Psoas muscle (tissue), 8 donors: ENCODE data around the gene CNOT6L. TPM values are rescaled to one million over a fixed set of nuclear protein-coding genes. Genes with fewer than 3 reads are reported as not detected.

Experiments used
- ATAC-seq, 4 donors: fragments of 200-7000 bp; cut with Tn5 transposase; one replicate each; pipeline ENCODE4 v1.9.1; 2020; ENCODE audit warnings: moderate library complexity in 3 of 4, mild to moderate bottlenecking in 2 of 4
- DNase-seq, 2 donors: peaks; one replicate each; pipeline ENCODE4 v3.0.0-alpha.2; 2020
- H3K27ac ChIP-seq: fragments of 200-600 bp; one replicate; pipeline ENCODE4 v1.8.0; 2022
- H3K27me3 ChIP-seq, 3 donors: fragments of 200-600 bp in 1 of 3; one replicate each; pipeline versions ENCODE4 v1.6.1 to v1.8.0; 2013 to 2022; ENCODE audit warnings: low read length in 2 of 3, mild to moderate bottlenecking in 2 of 3, moderate library complexity in 1 of 3; ENCODE audit not compliant: insufficient read depth in 3 of 3
- H3K36me3 ChIP-seq, 2 donors: fragments of 200-600 bp in 1 of 2; one replicate each; pipeline versions ENCODE4 v1.6.1 to v1.8.0; 2013 to 2022; ENCODE audit warnings: low read depth in 1 of 2, mild to moderate bottlenecking in 1 of 2, moderate library complexity in 1 of 2; ENCODE audit not compliant: insufficient read depth in 1 of 2
- H3K4me1 ChIP-seq: fragments of 200-600 bp; one replicate; pipeline ENCODE4 v1.8.0; 2022
- H3K4me3 ChIP-seq: fragments of 200-600 bp; one replicate; pipeline ENCODE4 v1.8.0; 2022; ENCODE audit warnings: mild to moderate bottlenecking
- H3K9me3 ChIP-seq: fragments of 200-600 bp; one replicate; pipeline ENCODE4 v1.8.0; 2022
- WGBS, 3 donors: extraction: QIAGEN DNeasy Blood & Tissue Kit; methylation state at CpG; one replicate each; pipeline versions ENCODE4 v1.1.6 to v1.1.7; 2013; 5-methylcytosine and 5-hydroxymethylcytosine counted together
- intact Hi-C, 2 donors: fragments of 100-400 bp; cut with DNase I; formaldehyde crosslinking; loops; one replicate each; pipeline versions ENCODE4 v1.11.0 to v1.14.2; 2022
- polyA plus RNA-seq, 3 donors: library from polyadenylated mRNA; stranded (reverse); fragments of 200-250 nt; gene quantifications; one replicate each; pipeline ENCODE4 v1.2.3, GENCODE V29; 2013
- total RNA-seq, 4 donors: library from RNA; stranded (reverse); fragmentation: NEBNext Ultra II Directional in 2 of 4; extraction: Animal tissue kit (Norgen Biotek cat#: 25700) in 2 of 4; gene quantifications; one replicate each; pipeline versions ENCODE4 v1.2.1 to v1.2.4, GENCODE V29; 2021 to 2023
- TF ChIP-seq, protein P1 (sequence below): fragments of 200-600 bp; IDR thresholded peaks from one replicate; pipeline ENCODE4 v1.8.0; 2022; ENCODE audit warnings: antibody characterized with exemption
- donor health status: healthy with polysubstance abuse.
- donor health status: DM: no; HTN: no; CAD: no; lungs with moderate emphysema.
- donor health status: Bipolar disorder and iron deficiency.
- donor health status: healthy.
- donor health status: DM: yes; HTN: yes; CAD: no.
- donor health status: DM: no; HTN: no; CAD: no.
- donor health status: DM: no; HTN: no; CAD: no.
- donor health status: DM: yes; HTN: yes; CAD: no.

The CNOT6L gene
- total and polyA plus RNA-seq, 7 donors, result 2.6 to 23.3 (median 18.0) TPM

GRCh38 chr4:77797239-77797638 lies 21.9 kb downstream of the CNOT6L start:
- TF ChIP-seq, protein P1, sequence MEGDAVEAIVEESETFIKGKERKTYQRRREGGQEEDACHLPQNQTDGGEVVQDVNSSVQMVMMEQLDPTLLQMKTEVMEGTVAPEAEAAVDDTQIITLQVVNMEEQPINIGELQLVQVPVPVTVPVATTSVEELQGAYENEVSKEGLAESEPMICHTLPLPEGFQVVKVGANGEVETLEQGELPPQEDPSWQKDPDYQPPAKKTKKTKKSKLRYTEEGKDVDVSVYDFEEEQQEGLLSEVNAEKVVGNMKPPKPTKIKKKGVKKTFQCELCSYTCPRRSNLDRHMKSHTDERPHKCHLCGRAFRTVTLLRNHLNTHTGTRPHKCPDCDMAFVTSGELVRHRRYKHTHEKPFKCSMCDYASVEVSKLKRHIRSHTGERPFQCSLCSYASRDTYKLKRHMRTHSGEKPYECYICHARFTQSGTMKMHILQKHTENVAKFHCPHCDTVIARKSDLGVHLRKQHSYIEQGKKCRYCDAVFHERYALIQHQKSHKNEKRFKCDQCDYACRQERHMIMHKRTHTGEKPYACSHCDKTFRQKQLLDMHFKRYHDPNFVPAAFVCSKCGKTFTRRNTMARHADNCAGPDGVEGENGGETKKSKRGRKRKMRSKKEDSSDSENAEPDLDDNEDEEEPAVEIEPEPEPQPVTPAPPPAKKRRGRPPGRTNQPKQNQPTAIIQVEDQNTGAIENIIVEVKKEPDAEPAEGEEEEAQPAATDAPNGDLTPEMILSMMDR, result no peak
- ATAC-seq (peak in 3 of 4 donors; percentile 71 to 74 (median 74)), DNase-seq (no peak)
- Histone ChIP-seq H3K27me3 (no peaks in the 10 kb centered on the region), H3K36me3 (no peaks in the 10 kb centered on the region), H3K4me3 (no peak overlapping the region), H3K9me3 (no peaks in the 10 kb centered on the region), H3K4me1 (peaks cover 52% of the 10 kb centered on the region), H3K27ac (no peak overlapping the region)
- intact Hi-C loops, result no loop called here

- Histone ChIP-seq H3K4me1 (peaks cover 38% of the 10 kb centered on the region), H3K4me3 (no peak overlapping the region), H3K36me3 (no peaks in the 10 kb centered on the region), H3K27ac (no peak overlapping the region), H3K9me3 (no peaks in the 10 kb centered on the region), H3K27me3 (no peaks in the 10 kb centered on the region)
- ATAC-seq, result peak; percentile 21 to 70 (median 58)
- intact Hi-C loops, result no loop called here
- no peak for DNase-seq
- TF ChIP-seq, protein P1, result no peak
- 80 to 93% (median 92%) methylated on average over 1 of the region's 1 CpG for WGBS, 3 donors
Observed at GRCh38 chr4:77795326-77795725, 23.8 kb downstream of the CNOT6L start.

DNA sequence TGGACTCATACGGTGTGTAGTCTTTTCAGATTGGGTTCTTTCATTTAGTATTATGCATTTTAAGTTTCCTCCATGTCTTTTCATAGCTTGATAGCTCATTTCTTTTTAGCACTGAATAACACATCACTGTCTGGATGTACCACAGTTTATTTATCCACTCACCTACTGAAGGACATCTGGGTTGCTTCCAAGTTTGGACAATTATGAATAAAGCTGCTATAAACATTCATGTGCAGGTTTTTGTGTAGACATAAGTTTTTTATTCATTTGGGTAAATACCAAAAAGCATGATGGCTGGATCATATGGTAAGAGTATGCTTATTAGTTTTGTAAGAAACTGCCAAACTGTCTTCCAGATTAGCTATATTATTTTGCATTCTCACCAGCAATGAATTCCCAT lies 29.0 kb downstream of the CNOT6L start:
- TF ChIP-seq, protein P1, result no peak
- DNase-seq, result no peak
- WGBS, 3 donors, result 79 to 86% (median 85%) methylated on average over 1 of the region's 1 CpG
- Histone ChIP-seq H3K27ac (no peak overlapping the region), H3K36me3 (no peaks in the 10 kb centered on the region), H3K4me3 (no peak overlapping the region), H3K27me3 (no peaks in the 10 kb centered on the region), H3K4me1 (peaks cover 19% of the 10 kb centered on the region), H3K9me3 (no peaks in the 10 kb centered on the region)
- intact Hi-C loops, result no loop called here
- no peak for ATAC-seq

- Histone ChIP-seq H3K4me1 (peaks cover 22% of the 10 kb centered on the region), H3K27me3 (no peaks in the 10 kb centered on the region), H3K36me3 (no peaks in the 10 kb centered on the region), H3K27ac (no peak overlapping the region), H3K4me3 (no peak overlapping the region), H3K9me3 (no peaks in the 10 kb centered on the region)
- TF ChIP-seq, protein P1, result no peak
- 94 to 95% (median 95%) methylated on average over 2 of the region's 2 CpGs for whole genome bisulfite sequencing, 3 donors
- DNase-seq, result no peak
- no peak for ATAC-seq
- intact Hi-C loops, result no loop called here
Observed at GRCh38 chr4:77788990-77789389, 30.2 kb downstream of the CNOT6L start.

GRCh38 chr4:77787969-77788368 lies 31.2 kb downstream of the CNOT6L start:
- DNase-seq, result no peak
- Histone ChIP-seq H3K27ac (no peak overlapping the region), H3K9me3 (no peaks in the 10 kb centered on the region), H3K36me3 (no peaks in the 10 kb centered on the region), H3K4me1 (peaks cover 29% of the 10 kb centered on the region), H3K4me3 (no peak overlapping the region), H3K27me3 (no peaks in the 10 kb centered on the region)
- ATAC-seq, result no peak
- intact Hi-C loops, result no loop called here
- 80 to 86% (median 85%) methylated on average over 3 of the region's 3 CpGs for WGBS, 3 donors
- TF ChIP-seq, protein P1, result no peak
